Caco-2 (cell line): ENCODE data around the gene RFTN1. TPM values are rescaled to one million over a fixed set of nuclear protein-coding genes. Genes with fewer than 3 reads are reported as not detected.

ENCODE experiments used
- BruUV-seq: library from RNA; stranded (reverse); fragments of 400-500 nt; replicated peaks from 2 replicates; lab custom pipeline; 2021; lab: Mats Ljungman, UMichigan
- CTCF ChIA-PET: fragments of 300-600 bp; sonication (Branson Sonifier 250); formaldehyde crosslinking; loops from one replicate; lab custom pipeline; 2022; ENCODE audit warnings: antibody characterized with exemption; lab: Charles Lee
- POLR2A ChIA-PET: fragments of 300-600 bp; sonication (Branson Sonifier 250); formaldehyde crosslinking; loops from one replicate; lab custom pipeline; 2022; ENCODE audit warnings: antibody characterized with exemption; lab: Charles Lee
- DNase-seq, 2 experiments: peaks; one replicate each; pipeline versions ENCODE4 v3.0.0 to v3.0.0-alpha.2; 2020 to 2022
- H3K27me3 ChIP-seq: replicated peaks from 2 replicates; pipeline ENCODE4 v1.6.0; 2011; ENCODE audit warnings: low read length; ENCODE audit not compliant: control insufficient read depth, insufficient read depth
- H3K36me3 ChIP-seq: 2 replicates; pipeline ENCODE4 v1.5.1; 2011; ENCODE audit warnings: low read length; ENCODE audit not compliant: control insufficient read depth, insufficient read depth
- H3K4me1 ChIP-seq: fragments of 250-450 bp; sonication (Bioruptor Pico); 2 replicates; pipeline ENCODE4 v1.5.1; 2020; ENCODE audit warnings: mild to moderate bottlenecking
- H3K4me3 ChIP-seq: 2 replicates; pipeline ENCODE4 v1.5.1; 2011; ENCODE audit warnings: low read depth, mild to moderate bottlenecking, control low read depth, low read length
- H3K9me3 ChIP-seq: fragments of 250-450 bp; sonication (Bioruptor Pico); 2 replicates; pipeline ENCODE4 v1.5.1; 2020; ENCODE audit warnings: mild to moderate bottlenecking, moderate library complexity
- H3K27ac Mint-ChIP-seq: one replicate; pipeline ENCODE4 v1.8.0; 2022; ENCODE audit warnings: mixed read lengths; ENCODE audit not compliant: unreplicated experiment
- H3K27me3 Mint-ChIP-seq: one replicate; pipeline ENCODE4 v1.8.0; 2022; ENCODE audit warnings: mixed read lengths; ENCODE audit not compliant: insufficient read depth, unreplicated experiment
- H3K36me3 Mint-ChIP-seq: one replicate; pipeline ENCODE4 v1.8.0; 2022; ENCODE audit warnings: mild to moderate bottlenecking, mixed read lengths; ENCODE audit not compliant: insufficient read depth, unreplicated experiment
- H3K4me1 Mint-ChIP-seq: one replicate; pipeline ENCODE4 v1.8.0; 2022; ENCODE audit warnings: low read depth, mixed read lengths; ENCODE audit not compliant: unreplicated experiment
- H3K4me3 Mint-ChIP-seq: one replicate; pipeline ENCODE4 v1.8.0; 2022; ENCODE audit warnings: mild to moderate bottlenecking, moderate library complexity, mixed read lengths; ENCODE audit not compliant: unreplicated experiment
- H3K9me3 Mint-ChIP-seq: one replicate; pipeline ENCODE4 v1.8.0; 2022; ENCODE audit warnings: mixed read lengths; ENCODE audit not compliant: unreplicated experiment
- CTCF ChIP-seq, 2 experiments: fragments of 200-600 bp in 1 of 2; IDR thresholded peaks; 1 replicate in 1 of 2; 2 replicates in 1 of 2; pipeline versions ENCODE4 v1.5.1 to v1.8.0; 2011 to 2022; ENCODE audit warnings: antibody characterized with exemption in 1 of 2, control low read depth in 1 of 2, inconsistent platforms in 1 of 2, low read depth in 1 of 2, low read length in 1 of 2, mild to moderate bottlenecking in 1 of 2, moderate library complexity in 1 of 2; ENCODE audit not compliant: insufficient read depth in 1 of 2, severe bottlenecking in 1 of 2, unreplicated experiment in 1 of 2
- intact Hi-C: fragments of 100-400 bp; cut with micrococcal nuclease; formaldehyde crosslinking; loops from one replicate; pipeline ENCODE4 v1.10.0; 2022; ENCODE audit not compliant: unreplicated experiment
- total RNA-seq: library from RNA; stranded (reverse); gene quantifications from 2 replicates; pipeline ENCODE4 v1.2.3, GENCODE V29; 2022

The RFTN1 gene
- total RNA-seq, 1 experiment from 2014 or later: 10.2 TPM

GRCh38 chr3:16300307-16300706, 213.2 kb downstream of the RFTN1 start:
- Mint-ChIP-seq H3K27me3 (no peaks in the 10 kb centered on the region), H3K36me3 (peaks cover 57% of the 10 kb centered on the region), H3K27ac (no peak overlapping the region), H3K4me1 (no peaks in the 10 kb centered on the region), H3K9me3 (no peaks in the 10 kb centered on the region), H3K4me3 (no peak overlapping the region)
- TF ChIP-seq CTCF (IDR thresholded peaks at IDR 0.05; ENCODE audit: insufficient read depth in 1 of 2, low read depth in 1 of 2, low read length in 1 of 2, severe bottlenecking in 1 of 2, unreplicated experiment in 1 of 2): no peak
- no peaks in the 10 kb centered on the region for H3K27me3 ChIP-seq
- POLR2A ChIA-PET: no interaction called here
- H3K4me3 ChIP-seq: no peak overlapping the region
- no TSS peak for BruUV-seq
- H3K4me1 ChIP-seq: no peaks in the 10 kb centered on the region
- H3K36me3 ChIP-seq: no peaks in the 10 kb centered on the region; the same call in 1 of the 2 replicates
- intact Hi-C loops: no loop called here
- CTCF ChIA-PET: no interaction called here
- DNase-seq: no peak
- no peaks in the 10 kb centered on the region for H3K9me3 ChIP-seq

- Mint-ChIP-seq H3K36me3 (peaks cover 56% of the 10 kb centered on the region), H3K9me3 (no peaks in the 10 kb centered on the region), H3K27me3 (no peaks in the 10 kb centered on the region), H3K4me3 (no peak overlapping the region), H3K27ac (no peak overlapping the region), H3K4me1 (no peaks in the 10 kb centered on the region)
- BruUV-seq: no TSS peak
- ChIA-PET POLR2A (no interaction called here), CTCF (no interaction called here)
- H3K4me1 ChIP-seq: no peaks in the 10 kb centered on the region
- H3K27me3 ChIP-seq: no peaks in the 10 kb centered on the region
- intact Hi-C loops: no loop called here
- H3K4me3 ChIP-seq: no peak overlapping the region
- no peaks in the 10 kb centered on the region; the same call in 1 of the 2 replicates for H3K36me3 ChIP-seq
- no peak for DNase-seq
- H3K9me3 ChIP-seq: no peaks in the 10 kb centered on the region
- no peak for TF ChIP-seq CTCF (IDR thresholded peaks at IDR 0.05; ENCODE audit: insufficient read depth in 1 of 2, low read depth in 1 of 2, low read length in 1 of 2, severe bottlenecking in 1 of 2, unreplicated experiment in 1 of 2)
Measured at GRCh38 chr3:16299746-16300145, 213.8 kb downstream of the RFTN1 start.

GRCh38 chr3:16298891-16299290, 214.6 kb downstream of the RFTN1 start:
- no peaks in the 10 kb centered on the region for H3K4me1 Mint-ChIP-seq
- peaks cover 48% of the 10 kb centered on the region for H3K36me3 Mint-ChIP-seq
- BruUV-seq: no TSS peak
- H3K27me3 Mint-ChIP-seq: no peaks in the 10 kb centered on the region
- no peaks in the 10 kb centered on the region for H3K9me3 Mint-ChIP-seq
- H3K4me3 ChIP-seq: no peak overlapping the region
- no peaks in the 10 kb centered on the region for H3K9me3 ChIP-seq
- no peaks in the 10 kb centered on the region for H3K27me3 ChIP-seq
- CTCF ChIA-PET: no interaction called here
- intact Hi-C loops: no loop called here
- H3K4me1 ChIP-seq: no peaks in the 10 kb centered on the region
- H3K36me3 ChIP-seq: no peaks in the 10 kb centered on the region; the same call in 1 of the 2 replicates
- H3K4me3 Mint-ChIP-seq: no peak overlapping the region
- no peak overlapping the region for H3K27ac Mint-ChIP-seq
- TF ChIP-seq CTCF (IDR thresholded peaks at IDR 0.05; ENCODE audit: insufficient read depth in 1 of 2, low read depth in 1 of 2, low read length in 1 of 2, severe bottlenecking in 1 of 2, unreplicated experiment in 1 of 2): no peak
- POLR2A ChIA-PET: no interaction called here
- DNase-seq: no peak
